K562 (cell line): ENCODE results near the gene SIRT7. TPM values are rescaled to one million over a fixed set of nuclear protein-coding genes. Genes with fewer than 3 reads are reported as not detected.
A peak's percentile ranks its signal among the peaks of the same experiment; 100 is the strongest.

Experiments used
- CAMTA2 ChIP-seq: fragments of 250-450 bp; sonication (Bioruptor Pico); conservative IDR thresholded peaks from 2 replicates; pipeline ENCODE4 v1.5.1; 2022
- CTCFL ChIP-seq: IDR thresholded peaks from 2 replicates; pipeline ENCODE4 v1.6.1; 2011; ENCODE audit warnings: borderline replicate concordance, low read depth, mild to moderate bottlenecking, moderate library complexity, low read length; ENCODE audit not compliant: insufficient read depth, poor library complexity, severe bottlenecking
- E2F3 ChIP-seq: fragments of 250-450 bp; sonication (Bioruptor Pico); IDR thresholded peaks from 2 replicates; pipeline ENCODE4 v1.4.0; 2020; ENCODE audit warnings: mild to moderate bottlenecking
- ELK1 ChIP-seq: sonication (generic); formaldehyde crosslinking; IDR thresholded peaks from 2 replicates; pipeline ENCODE4 v1.8.1; 2022; ENCODE audit warnings: missing genetic modification reagents
- EWSR1 ChIP-seq: fragments of 450-650 bp; IDR thresholded peaks from 2 replicates; pipeline ENCODE4 v1.6.1; 2018; ENCODE audit warnings: borderline replicate concordance, mild to moderate bottlenecking, low read depth, moderate library complexity; ENCODE audit not compliant: partially characterized antibody
- GMEB1 ChIP-seq: fragments of 250-450 bp; sonication (Bioruptor Pico); IDR thresholded peaks from 2 replicates; pipeline ENCODE4 v1.4.0; 2020; ENCODE audit warnings: mild to moderate bottlenecking
- HDAC2 ChIP-seq: fragments of 450-650 bp; IDR thresholded peaks from 2 replicates; pipeline ENCODE4 v1.6.1; 2016; ENCODE audit warnings: mild to moderate bottlenecking
- IRF1 ChIP-seq: sonication (generic); formaldehyde crosslinking; IDR thresholded peaks from 2 replicates; pipeline ENCODE4 v1.8.0; 2022; ENCODE audit warnings: missing genetic modification reagents, mild to moderate bottlenecking, borderline replicate concordance
- PTBP1 ChIP-seq: fragments of 200-400 bp; formaldehyde crosslinking; IDR thresholded peaks from 2 replicates; pipeline ENCODE4 v1.6.1; 2017; ENCODE audit warnings: low read depth, low read length
- PTTG1 ChIP-seq: fragments of 450-650 bp; IDR thresholded peaks from 2 replicates; pipeline ENCODE4 v1.6.1; 2016; ENCODE audit warnings: low read depth, mild to moderate bottlenecking, missing genetic modification characterization, missing compliant biosample characterization
- SMAD1 ChIP-seq: fragments of 150-350 bp; IDR thresholded peaks from 2 replicates; pipeline ENCODE4 v1.6.1; 2014; ENCODE audit warnings: low read length, low read depth; ENCODE audit not compliant: partially characterized antibody
- SREBF1 ChIP-seq: fragments of 150-350 bp; IDR thresholded peaks from 2 replicates; pipeline ENCODE4 v1.6.1; 2014; ENCODE audit warnings: antibody characterized with exemption, low read depth, low read length, borderline replicate concordance
- TEAD1 ChIP-seq, 2 experiments: fragments of 450-650 bp in 1 of 2; sonication (generic) in 1 of 2; formaldehyde crosslinking; IDR thresholded peaks; 2 replicates each; pipeline versions ENCODE4 v1.4.0 to v1.8.0; 2020 to 2022; ENCODE audit warnings: mild to moderate bottlenecking in 2 of 2, missing genetic modification reagents in 1 of 2
- ZNF146 ChIP-seq: IDR thresholded peaks from one replicate; pipeline ENCODE4 v1.6.1; 2018; ENCODE audit warnings: missing compliant biosample characterization; ENCODE audit not compliant: unreplicated experiment
- ZNF551 ChIP-seq: fragments of 250-450 bp; sonication (Bioruptor Pico); IDR thresholded peaks from 2 replicates; pipeline ENCODE4 v1.5.0; 2021; ENCODE audit warnings: mild to moderate bottlenecking, moderate library complexity
- ZNF592 ChIP-seq: fragments of 450-650 bp; IDR thresholded peaks from 2 replicates; pipeline ENCODE4 v1.6.1; 2017; ENCODE audit warnings: antibody characterized with exemption, mild to moderate bottlenecking
- ZNF699 ChIP-seq: fragments of 250-450 bp; sonication (Bioruptor Pico); IDR thresholded peaks from 2 replicates; pipeline ENCODE4 v1.8.0; 2021; ENCODE audit warnings: mild to moderate bottlenecking, moderate library complexity; ENCODE audit not compliant: insufficient replicate concordance
- polyA plus RNA-seq, 8 experiments: library from polyadenylated mRNA; depleted of rRNA in 4 of 8; stranded (reverse) in 5 of 8; unstranded in 3 of 8; fragments of >200 nt; fragmentation: Nextera tagmentation in 2 of 8; fragmentation: Illumina TruSeq in 1 of 8; extraction: Ambion mirVana in 2 of 8; extraction: Trizol in 1 of 8; gene quantifications; 2 replicates each; pipeline versions ENCODE4 v1.2.1 to v1.2.3, GENCODE V29; 2011 to 2014; ENCODE audit warnings: inconsistent platforms in 1 of 8, missing spikeins in 1 of 8
- total RNA-seq, 7 experiments: library from RNA; depleted of rRNA in 6 of 7; stranded (reverse); fragments of >200 nt in 6 of 7; fragmentation: Illumina TruSeq in 2 of 7; extraction: Trizol in 2 of 7; gene quantifications; 2 replicates each; pipeline versions ENCODE4 v1.2.1 to v1.2.3, GENCODE V29; 2011 to 2021; ENCODE audit warnings: low replicate concordance in 1 of 7

Gene SIRT7
- total and polyA plus RNA-seq, 9 of the 15 experiments (the other 6 are each of a cell fraction or from before 2014, with no cell fraction given), result 1.6 to 54.8 (median 20.3) TPM

GRCh38 chr17:81959362-81960129, 41.6 kb upstream of the SIRT7 start (continued):
- no peak for TF ChIP-seq ELK1 (CRISPR knock-in tag)
- no peak for TF ChIP-seq ZNF551 (CRISPR knock-in tag)
- peak; percentile 88 for TF ChIP-seq ZNF592
- TF ChIP-seq ZNF146 (CRISPR knock-in tag), result no peak
- no peak for TF ChIP-seq ZNF699
- no peak for TF ChIP-seq EWSR1
- TF ChIP-seq SREBF1, result no peak
- TF ChIP-seq E2F3 (CRISPR knock-in tag), result 0 out of 2 replicates have a peak, but pooled peaks have one; percentile 7
- TF ChIP-seq HDAC2, result no peak
- TF ChIP-seq PTTG1, result no peak
- no peak for TF ChIP-seq TEAD1 (CRISPR knock-in tag; IDR thresholded peaks at IDR 0.05)
- no peak for TF ChIP-seq IRF1
- TF ChIP-seq CTCFL, result peak; percentile 80
- TF ChIP-seq GMEB1, result no peak
- TF ChIP-seq SMAD1, result no peak
- TF ChIP-seq PTBP1, result no peak
- TF ChIP-seq CAMTA2 (CRISPR knock-in tag), result no peak
